Stimulated activated naive B cell treated with anti-CD40 and anti-IgM and Interleukin-4, amounts not matched to agents 10 μg/mL and 1 μg/mL and 100 μg/mL, for 72 hours (primary cell): ENCODE data around the gene AHNAK.
A peak's percentile ranks its signal among the peaks of the same experiment; 100 is the strongest.
"Not testable (repeated sequence)": the region's sequence is repeated elsewhere in the genome, so short reads cannot be mapped to it uniquely, and the experiment has no call there.

ENCODE experiments used
- ATAC-seq, 2 donors: fragments of 150-1000 bp; cut with Tn5 transposase; replicated peaks; 2 replicates each; pipeline ENCODE4 v1.10.0; 2021; ENCODE audit warnings: moderate library complexity in 1 of 2
- DNase-seq: peaks from one replicate; pipeline ENCODE4 v3.0.0; 2021
- H3K27ac Mint-ChIP-seq: one replicate; pipeline ENCODE4 v1.8.0; 2022; ENCODE audit warnings: mild to moderate bottlenecking, mixed read lengths
- H3K27me3 Mint-ChIP-seq, 2 donors: one replicate each; pipeline ENCODE4 v1.8.0; 2022; ENCODE audit warnings: mixed read lengths in 2 of 2
- H3K36me3 Mint-ChIP-seq, 2 donors: one replicate each; pipeline ENCODE4 v1.8.0; 2022; ENCODE audit warnings: mixed read lengths in 2 of 2, mild to moderate bottlenecking in 1 of 2
- H3K4me1 Mint-ChIP-seq, 2 donors: one replicate each; pipeline ENCODE4 v1.8.0; 2022; ENCODE audit warnings: mixed read lengths in 2 of 2, mild to moderate bottlenecking in 1 of 2
- H3K4me3 Mint-ChIP-seq, 2 donors: one replicate each; pipeline ENCODE4 v1.8.0; 2022; ENCODE audit warnings: mild to moderate bottlenecking in 2 of 2, mixed read lengths in 2 of 2, moderate library complexity in 1 of 2
- H3K9me3 Mint-ChIP-seq, 2 donors: one replicate each; pipeline ENCODE4 v1.8.0; 2022; ENCODE audit warnings: mixed read lengths in 2 of 2, mild to moderate bottlenecking in 1 of 2

AHNAK gene

GRCh38 chr11:62552485-62553079 lies 6.0 kb upstream of the AHNAK start:
- Mint-ChIP-seq H3K4me1 (peaks cover 77 to 88% of the 10 kb centered on the region in 2 donors), H3K9me3 (peaks cover 2 to 4% of the 10 kb centered on the region in 2 donors), H3K27me3 (no peaks in the 10 kb centered on the region), H3K36me3 (peaks cover 7 to 22% of the 10 kb centered on the region in 2 donors), H3K4me3 (peak overlapping the region; percentile 34 to 54), H3K27ac (peak overlapping the region; percentile 98)
- ATAC-seq (no peak), DNase-seq (no peak)

- not testable (repeated sequence) for DNase-seq, H3K9me3 Mint-ChIP-seq, ATAC-seq, H3K27me3 Mint-ChIP-seq
- Mint-ChIP-seq H3K36me3 (peaks cover 9 to 17% of the 10 kb centered on the region in 2 donors), H3K4me3 (peak overlapping the region in 1 of 2 donors; percentile 3), H3K27ac (peak overlapping the region; percentile 98), H3K4me1 (peaks cover 63 to 73% of the 10 kb centered on the region in 2 donors)
These were observed 3.9 kb upstream of the AHNAK start for GRCh38 chr11:62550478-62550877.

GRCh38 chr11:62548545-62549335 lies 2.1 kb upstream of the AHNAK start:
- Mint-ChIP-seq H3K4me3 (no peak overlapping the region), H3K27me3 (no peaks in the 10 kb centered on the region), H3K36me3 (peaks cover 13 to 25% of the 10 kb centered on the region in 2 donors), H3K4me1 (peaks cover 63 to 72% of the 10 kb centered on the region in 2 donors), H3K27ac (peak overlapping the region; percentile 42), H3K9me3 (peaks cover 2 to 4% of the 10 kb centered on the region in 2 donors)
- DNase-seq = no peak
- ATAC-seq = no peak

- Mint-ChIP-seq H3K9me3 (peaks cover 2 to 4% of the 10 kb centered on the region in 2 donors), H3K27me3 (no peaks in the 10 kb centered on the region), H3K4me3 (peak overlapping the region; percentile 72 to 97), H3K36me3 (peaks cover 13 to 23% of the 10 kb centered on the region in 2 donors), H3K4me1 (peaks cover 61 to 72% of the 10 kb centered on the region in 2 donors), H3K27ac (peak overlapping the region; percentile 33)
- DNase-seq = no peak
- no peak for ATAC-seq
These were observed 1.2 kb upstream of the AHNAK start for GRCh38 chr11:62547691-62548281.

GRCh38 chr11:62546929-62547625 lies 471 bp upstream of the AHNAK start:
- Mint-ChIP-seq H3K9me3 (no peaks in the 10 kb centered on the region), H3K36me3 (peaks cover 9 to 18% of the 10 kb centered on the region in 2 donors), H3K4me1 (peaks cover 63 to 72% of the 10 kb centered on the region in 2 donors), H3K27me3 (no peaks in the 10 kb centered on the region), H3K27ac (peak overlapping the region; percentile 33), H3K4me3 (peak overlapping the region; percentile 72 to 97)
- no peak for ATAC-seq
- no peak for DNase-seq

- Mint-ChIP-seq H3K27ac (peak overlapping the region; percentile 92), H3K4me3 (peak overlapping the region; percentile 97 to 98), H3K9me3 (no peaks in the 10 kb centered on the region), H3K27me3 (no peaks in the 10 kb centered on the region), H3K4me1 (peaks cover 63 to 73% of the 10 kb centered on the region in 2 donors), H3K36me3 (peaks cover 9 to 18% of the 10 kb centered on the region in 2 donors)
- DNase-seq = no peak
- peak; percentile 17 to 21 for ATAC-seq
These were observed 966 bp downstream of the AHNAK start for GRCh38 chr11:62545437-62546243.

- DNase-seq = no peak
- H3K36me3 Mint-ChIP-seq = peaks cover 9 to 18% of the 10 kb centered on the region in 2 donors
- peak overlapping the region; percentile 97 to 98 for H3K4me3 Mint-ChIP-seq
- H3K4me1 Mint-ChIP-seq = peaks cover 61 to 68% of the 10 kb centered on the region in 2 donors
- no peaks in the 10 kb centered on the region for H3K9me3 Mint-ChIP-seq
- peak overlapping the region; percentile 92 for H3K27ac Mint-ChIP-seq
- no peak for ATAC-seq
- no peaks in the 10 kb centered on the region for H3K27me3 Mint-ChIP-seq
These were observed 1.8 kb downstream of the AHNAK start for GRCh38 chr11:62544581-62545436.

- H3K36me3 Mint-ChIP-seq = peaks cover 9 to 18% of the 10 kb centered on the region in 2 donors
- H3K27ac Mint-ChIP-seq = peak overlapping the region; percentile 92
- H3K27me3 Mint-ChIP-seq = no peaks in the 10 kb centered on the region
- peak overlapping the region; percentile 97 to 98 for H3K4me3 Mint-ChIP-seq
- DNase-seq (no peak), ATAC-seq (no peak)
- H3K4me1 Mint-ChIP-seq = peaks cover 61 to 73% of the 10 kb centered on the region in 2 donors
- H3K9me3 Mint-ChIP-seq = no peaks in the 10 kb centered on the region
These were observed 2.7 kb downstream of the AHNAK start for GRCh38 chr11:62543680-62544444.

GRCh38 chr11:62542750-62543567 lies 3.6 kb downstream of the AHNAK start:
- peaks cover 65 to 79% of the 10 kb centered on the region in 2 donors for H3K4me1 Mint-ChIP-seq
- no peak for DNase-seq
- H3K36me3 Mint-ChIP-seq = peaks cover 15 to 24% of the 10 kb centered on the region in 2 donors
- peak overlapping the region; percentile 97 to 98 for H3K4me3 Mint-ChIP-seq
- peak overlapping the region; percentile 97 for H3K27ac Mint-ChIP-seq
- no peaks in the 10 kb centered on the region for H3K27me3 Mint-ChIP-seq
- no peaks in the 10 kb centered on the region for H3K9me3 Mint-ChIP-seq
- ATAC-seq = peak; percentile 20 to 22

GRCh38 chr11:62542111-62542745 lies 4.4 kb downstream of the AHNAK start:
- ATAC-seq (no peak), DNase-seq (no peak)
- H3K27ac Mint-ChIP-seq = peak overlapping the region; percentile 97
- no peaks in the 10 kb centered on the region for H3K9me3 Mint-ChIP-seq
- H3K27me3 Mint-ChIP-seq = no peaks in the 10 kb centered on the region
- H3K4me1 Mint-ChIP-seq = peaks cover 58 to 79% of the 10 kb centered on the region in 2 donors
- peaks cover 15 to 24% of the 10 kb centered on the region in 2 donors for H3K36me3 Mint-ChIP-seq
- peak overlapping the region; percentile 97 to 98 for H3K4me3 Mint-ChIP-seq
